ENCODE results near the gene ITGA11.
A peak's percentile ranks its signal among the peaks of the same experiment; 100 is the strongest.

The ITGA11 gene

DNA sequence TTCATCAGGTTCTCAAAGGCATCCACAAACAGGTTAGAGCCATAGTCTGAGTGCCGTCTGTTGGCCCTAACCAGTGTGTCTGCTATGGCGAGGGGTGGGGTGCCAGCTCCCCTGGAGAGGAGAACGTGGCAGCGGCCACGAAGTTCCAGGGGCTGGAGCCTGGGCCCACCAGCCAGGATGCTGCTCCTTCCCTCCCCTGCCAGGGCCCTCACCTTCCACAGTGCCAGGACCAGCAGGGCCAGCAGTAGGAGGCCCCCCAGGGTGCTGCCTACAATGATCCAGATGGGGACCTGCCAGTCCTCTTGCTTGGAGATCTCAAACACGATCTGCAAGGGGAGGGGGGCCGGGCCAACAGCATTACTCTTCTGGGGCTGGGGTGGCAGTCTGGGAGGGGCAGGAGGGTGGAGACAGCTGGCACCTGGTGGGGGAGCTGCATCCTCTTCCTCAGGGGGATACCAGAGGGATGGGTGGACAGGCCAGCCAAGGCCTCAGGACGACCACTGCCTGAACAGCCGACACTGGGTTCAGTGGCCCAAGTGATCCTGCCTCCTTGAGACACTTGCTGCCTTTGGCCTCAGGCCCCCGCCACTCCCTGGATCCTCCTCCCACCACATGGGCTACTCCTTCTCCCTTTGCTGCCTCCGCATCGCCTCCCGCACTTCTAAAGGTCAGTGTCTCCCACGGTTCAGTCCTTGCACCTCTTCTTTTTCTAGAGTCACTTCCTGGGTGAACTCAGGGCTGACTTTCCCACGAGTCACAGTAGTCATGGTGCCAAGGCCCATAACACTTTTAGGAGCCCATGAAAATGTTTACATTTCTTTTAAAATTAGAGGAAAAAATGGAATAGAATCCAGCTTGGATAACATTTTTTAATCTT lies 128.2 kb downstream of the ITGA11 start:
- no peak for DNase-seq (ENCODE audit: low spot score)
- no peak for TF ChIP-seq CTCF (IDR thresholded peaks at IDR 0.05; ENCODE audit: extremely low read depth, missing control alignments)

GRCh38 chr15:68303134-68303533 lies 128.8 kb downstream of the ITGA11 start:
- TF ChIP-seq CTCF (IDR thresholded peaks at IDR 0.05; ENCODE audit: extremely low read depth, missing control alignments), result no peak
- no peak for DNase-seq (ENCODE audit: low spot score)

DNA sequence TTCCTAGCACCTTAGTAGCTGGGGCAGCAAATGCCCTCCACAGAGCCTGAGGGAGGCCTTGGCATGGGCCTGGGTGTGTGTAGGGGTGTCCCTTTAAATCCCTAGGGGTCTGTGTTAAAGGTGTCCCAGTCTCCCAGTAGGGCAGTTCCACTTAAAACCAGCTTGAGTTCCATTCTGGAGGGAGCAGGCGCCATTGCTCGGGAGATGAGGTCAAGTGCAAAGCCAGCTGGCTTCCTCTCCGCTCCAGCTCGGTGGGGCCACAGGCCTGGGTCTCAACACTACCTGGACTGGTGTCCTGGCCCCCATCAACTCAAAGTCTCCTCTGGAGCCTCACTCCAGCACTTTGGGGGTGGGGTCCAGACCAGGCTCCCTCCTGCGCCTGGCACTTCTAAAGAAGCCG lies 129.2 kb downstream of the ITGA11 start:
- TF ChIP-seq CTCF (IDR thresholded peaks at IDR 0.05; ENCODE audit: extremely low read depth, missing control alignments), result no peak
- DNase-seq (ENCODE audit: low spot score), result no peak

DNA sequence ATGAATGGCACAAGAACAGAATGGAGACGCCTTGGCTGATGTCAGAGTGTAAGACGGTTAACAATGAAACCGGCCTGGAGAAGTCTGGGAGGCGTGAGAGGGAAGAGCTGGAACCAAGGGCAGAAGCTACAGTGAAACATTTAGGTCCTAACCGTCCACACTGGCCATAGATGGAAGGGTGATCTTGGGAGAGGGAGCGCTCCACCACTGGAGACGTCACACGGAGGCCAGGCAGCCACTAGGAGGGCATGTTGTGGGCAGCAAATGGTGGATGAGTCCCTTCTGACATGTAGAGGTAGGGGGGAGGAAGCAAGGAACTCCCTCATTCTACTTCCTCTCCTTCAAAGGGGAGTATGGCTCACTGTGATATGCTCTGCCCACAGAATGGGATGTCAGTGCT lies 130.7 kb downstream of the ITGA11 start:
- TF ChIP-seq CTCF (IDR thresholded peaks at IDR 0.05; ENCODE audit: extremely low read depth, missing control alignments), result no peak
- DNase-seq (ENCODE audit: low spot score), result no peak

GRCh38 chr15:68300115-68300940 lies 131.6 kb downstream of the ITGA11 start:
- DNase-seq (ENCODE audit: low spot score), result no peak
- TF ChIP-seq CTCF (IDR thresholded peaks at IDR 0.05; ENCODE audit: extremely low read depth, missing control alignments), result no peak

DNA sequence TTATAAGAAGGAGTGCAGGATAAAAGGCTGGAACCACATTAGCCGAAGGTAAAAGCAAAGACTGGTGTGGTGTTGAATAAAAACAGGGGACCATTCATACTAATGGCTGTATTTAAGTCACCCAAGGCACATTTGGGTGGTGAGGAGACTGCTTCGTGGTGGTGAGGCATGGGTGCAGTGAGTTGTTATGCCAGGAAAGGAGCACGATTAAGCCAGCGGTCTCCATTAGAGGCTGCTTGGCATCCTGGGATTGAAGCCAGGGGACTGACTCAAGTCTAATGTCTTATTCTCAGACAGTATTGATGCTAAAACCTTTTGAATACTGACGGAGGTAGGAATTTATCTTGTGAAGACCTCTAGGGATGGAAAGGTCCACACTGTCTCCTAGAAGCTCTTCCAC lies 132.5 kb downstream of the ITGA11 start:
- TF ChIP-seq CTCF (IDR thresholded peaks at IDR 0.05; ENCODE audit: extremely low read depth, missing control alignments), result no peak

GRCh38 chr15:68298882-68299381 lies 133.0 kb downstream of the ITGA11 start:
- TF ChIP-seq CTCF (IDR thresholded peaks at IDR 0.05; ENCODE audit: extremely low read depth, missing control alignments), result no peak
- peak; percentile 67 for DNase-seq (ENCODE audit: low spot score)

More for the DNA sequence above, 132.5 kb downstream of the ITGA11 start:
- DNase-seq (ENCODE audit: low spot score), result no peak

Data from GM20000 (cell line).